Cardiac fibroblast (primary cell): ENCODE results near the gene CLASRP.
A peak's percentile ranks its signal among the peaks of the same experiment; 100 is the strongest.

Source experiments
- DNase-seq, 2 donors: peaks; one replicate each; pipeline versions ENCODE4 v3.0.0 to v3.0.0-alpha.2; 2010; ENCODE audit warnings: low read depth in 2 of 2
- H3K4me3 ChIP-seq, 2 donors: replicated peaks in 1 of 2; 1 replicate in 1 of 2; 2 replicates in 1 of 2; pipeline ENCODE4 v1.5.1; 2011; ENCODE audit warnings: low read depth in 2 of 2, low read length in 2 of 2, mild to moderate bottlenecking in 2 of 2, moderate library complexity in 1 of 2
- CTCF ChIP-seq: IDR thresholded peaks from one replicate; pipeline ENCODE4 v1.5.1; 2011; ENCODE audit warnings: low read depth, mild to moderate bottlenecking, low read length, inconsistent platforms

CLASRP gene

GRCh38 chr19:45075301-45076028 lies 36.6 kb downstream of the CLASRP start:
- peak; percentile 18 to 53 for DNase-seq
- TF ChIP-seq CTCF = no peak

GRCh38 chr19:45076029-45076850 lies 37.4 kb downstream of the CLASRP start, which contains the start of gene ZNF296:
ZNF296 (minus strand) TSS chr19:45076478; CDS start chr19:45076373, 105 bp downstream.
- peak; percentile 25 to 35 for DNase-seq
- no peak for TF ChIP-seq CTCF
- H3K4me3 ChIP-seq = peak within 1 kb of the TSS; percentile 51 to 52

More at GRCh38 chr19:45075301-45076028, 36.6 kb downstream of the CLASRP start:
- peak overlapping the region; percentile 51 to 52 for H3K4me3 ChIP-seq

- no peak for DNase-seq
- no peak for TF ChIP-seq CTCF
Measured at GRCh38 chr19:45076851-45077730, 38.2 kb downstream of the CLASRP start.

GRCh38 chr19:45078390-45079062 lies 39.7 kb downstream of the CLASRP start:
- no peak for TF ChIP-seq CTCF
- DNase-seq = no peak
- peak overlapping the region; percentile 38 to 96 for H3K4me3 ChIP-seq

More at GRCh38 chr19:45076851-45077730, 38.2 kb downstream of the CLASRP start:
- H3K4me3 ChIP-seq = peak overlapping the region in 1 of 2 donors; percentile 27

GRCh38 chr19:45079063-45079910 lies 40.4 kb downstream of the CLASRP start, which contains the start of gene GEMIN7:
GEMIN7 (plus strand) TSS chr19:45079260; CDS start chr19:45090115, 10,855 bp downstream.
- H3K4me3 ChIP-seq = peak within 1 kb of the TSS; percentile 94 to 96
- DNase-seq = peak; percentile 70 to 76
- no peak for TF ChIP-seq CTCF
